Vagina (tissue), 2 donors: ENCODE results near the gene DPYD.

Source experiments
- POLR2AphosphoS5 ChIP-seq, 2 donors: sonication (generic); formaldehyde crosslinking; IDR thresholded peaks; one replicate each; pipeline ENCODE4 v1.9.0; 2017; ENCODE audit warnings: antibody characterized with exemption in 2 of 2, mild to moderate bottlenecking in 2 of 2, low read depth in 1 of 2; ENCODE audit not compliant: insufficient read depth in 1 of 2
- TF ChIP-seq, protein P1 (sequence below), 3 experiments: fragments of 450-650 bp in 2 of 3; fragments of 200-600 bp in 1 of 3; sonication (generic) in 1 of 3; IDR thresholded peaks; one replicate each; pipeline ENCODE4 v1.5.1; 2017 to 2019; ENCODE audit warnings: antibody characterized with exemption in 3 of 3, mild to moderate bottlenecking in 2 of 3, moderate library complexity in 2 of 3

- TF ChIP-seq, protein P1, sequence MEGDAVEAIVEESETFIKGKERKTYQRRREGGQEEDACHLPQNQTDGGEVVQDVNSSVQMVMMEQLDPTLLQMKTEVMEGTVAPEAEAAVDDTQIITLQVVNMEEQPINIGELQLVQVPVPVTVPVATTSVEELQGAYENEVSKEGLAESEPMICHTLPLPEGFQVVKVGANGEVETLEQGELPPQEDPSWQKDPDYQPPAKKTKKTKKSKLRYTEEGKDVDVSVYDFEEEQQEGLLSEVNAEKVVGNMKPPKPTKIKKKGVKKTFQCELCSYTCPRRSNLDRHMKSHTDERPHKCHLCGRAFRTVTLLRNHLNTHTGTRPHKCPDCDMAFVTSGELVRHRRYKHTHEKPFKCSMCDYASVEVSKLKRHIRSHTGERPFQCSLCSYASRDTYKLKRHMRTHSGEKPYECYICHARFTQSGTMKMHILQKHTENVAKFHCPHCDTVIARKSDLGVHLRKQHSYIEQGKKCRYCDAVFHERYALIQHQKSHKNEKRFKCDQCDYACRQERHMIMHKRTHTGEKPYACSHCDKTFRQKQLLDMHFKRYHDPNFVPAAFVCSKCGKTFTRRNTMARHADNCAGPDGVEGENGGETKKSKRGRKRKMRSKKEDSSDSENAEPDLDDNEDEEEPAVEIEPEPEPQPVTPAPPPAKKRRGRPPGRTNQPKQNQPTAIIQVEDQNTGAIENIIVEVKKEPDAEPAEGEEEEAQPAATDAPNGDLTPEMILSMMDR (IDR thresholded peaks at IDR 0.05) = no peak
- TF ChIP-seq POLR2AphosphoS5 (IDR thresholded peaks at IDR 0.05; ENCODE audit: insufficient read depth in 1 of 2, low read depth in 1 of 2) = no peak
Measured at GRCh38 chr1:97901017-97901658, 19.7 kb downstream of the DPYD start.
